Tibial nerve (tissue), 4 donors: ENCODE results near the gene CBL. TPM values are rescaled to one million over a fixed set of nuclear protein-coding genes. Genes with fewer than 3 reads are reported as not detected.

ENCODE experiments used
- DNase-seq, 2 donors: peaks; one replicate each; pipeline ENCODE4 v3.0.0-alpha.2; 2019; ENCODE audit warnings: low spot score in 2 of 2
- H3K27ac ChIP-seq, 4 donors: fragments of 200-600 bp; sonication (generic) in 3 of 4; one replicate each; pipeline ENCODE4 v1.5.1; 2017 to 2019; ENCODE audit warnings: mild to moderate bottlenecking in 1 of 4
- H3K27me3 ChIP-seq, 2 donors: fragments of 200-600 bp; sonication (generic) in 1 of 2; one replicate each; pipeline versions ENCODE4 v1.5.1 to v1.6.0; 2017 to 2019
- H3K36me3 ChIP-seq, 3 donors: fragments of 200-600 bp; sonication (generic); one replicate each; pipeline ENCODE4 v1.5.1; 2018 to 2019
- H3K4me1 ChIP-seq, 4 donors: fragments of 200-600 bp; sonication (generic) in 3 of 4; one replicate each; pipeline ENCODE4 v1.5.1; 2017 to 2019
- H3K4me3 ChIP-seq, 4 donors: fragments of 200-600 bp; sonication (generic) in 3 of 4; one replicate each; pipeline ENCODE4 v1.5.1; 2017 to 2019; ENCODE audit warnings: mild to moderate bottlenecking in 1 of 4, moderate library complexity in 1 of 4
- H3K9me3 ChIP-seq, 4 donors: fragments of 200-600 bp; sonication (generic) in 3 of 4; one replicate each; pipeline ENCODE4 v1.5.1; 2017 to 2019
- CTCF ChIP-seq, 5 experiments: fragments of 200-600 bp in 3 of 5; fragments of 450-650 bp in 2 of 5; sonication (generic) in 3 of 5; IDR thresholded peaks; one replicate each; pipeline ENCODE4 v1.5.1; 2016 to 2019; ENCODE audit warnings: antibody characterized with exemption in 5 of 5, mild to moderate bottlenecking in 3 of 5, moderate library complexity in 2 of 5
- EP300 ChIP-seq, 2 donors: sonication (generic); formaldehyde crosslinking; IDR thresholded peaks; one replicate each; pipeline ENCODE4 v1.6.1; 2017; ENCODE audit warnings: antibody characterized with exemption in 2 of 2, mild to moderate bottlenecking in 1 of 2
- POLR2A ChIP-seq, 2 donors: fragments of 450-650 bp; IDR thresholded peaks; one replicate each; pipeline ENCODE4 v1.6.1; 2017; ENCODE audit warnings: antibody characterized with exemption in 2 of 2, mild to moderate bottlenecking in 2 of 2, moderate library complexity in 2 of 2
- WGBS, 2 donors: methylation state at CpG; one replicate each; pipeline ENCODE4 v1.1.5; 2018; 5-methylcytosine and 5-hydroxymethylcytosine counted together
- total RNA-seq, 4 donors: library from RNA; depleted of rRNA; stranded (reverse); fragments of >200 nt; gene quantifications; one replicate each; pipeline ENCODE4 v1.1.0, GENCODE V29; 2016

CBL gene
- total RNA-seq, 4 donors from 2014 or later: 14.2 to 19.2 (median 16.0) TPM

GRCh38 chr11:119204066-119204465 lies 2.1 kb upstream of the CBL start:
- H3K4me3 ChIP-seq: no peak overlapping the region

GRCh38 chr11:119205080-119205479 lies 1.1 kb upstream of the CBL start:
- peak overlapping the region; percentile 91 to 98 (median 96) for H3K4me3 ChIP-seq
- TF ChIP-seq EP300 (IDR thresholded peaks at IDR 0.05) (no peak), POLR2A (IDR thresholded peaks at IDR 0.05) (no peak), CTCF (IDR thresholded peaks at IDR 0.05) (no peak)
- H3K27me3 ChIP-seq: no peaks in the 10 kb centered on the region
- no peak for DNase-seq
- no peaks in the 10 kb centered on the region for H3K36me3 ChIP-seq
- WGBS, 2 donors: 48% methylated on average over 10 of the region's 10 CpGs
- no peaks in the 10 kb centered on the region for H3K9me3 ChIP-seq
- H3K4me1 ChIP-seq: peaks cover 0 to 38% (median 11%) of the 10 kb centered on the region in 4 donors
- peak overlapping the region in 3 of 4 donors; percentile 93 to 98 (median 97) for H3K27ac ChIP-seq

More at GRCh38 chr11:119204066-119204465, 2.1 kb upstream of the CBL start:
- DNase-seq: no peak
- WGBS, 2 donors: 92 to 95% methylated on average over 9 of the region's 9 CpGs
- no peaks in the 10 kb centered on the region for H3K27me3 ChIP-seq
- peaks cover 0 to 28% (median 11%) of the 10 kb centered on the region in 4 donors for H3K4me1 ChIP-seq
- no peaks in the 10 kb centered on the region for H3K36me3 ChIP-seq
- no peaks in the 10 kb centered on the region for H3K9me3 ChIP-seq
- TF ChIP-seq CTCF (IDR thresholded peaks at IDR 0.05) (no peak), EP300 (IDR thresholded peaks at IDR 0.05) (no peak), POLR2A (IDR thresholded peaks at IDR 0.05) (no peak)
- no peak overlapping the region for H3K27ac ChIP-seq

- TF ChIP-seq EP300 (IDR thresholded peaks at IDR 0.05) (no peak), POLR2A (IDR thresholded peaks at IDR 0.05) (no peak), CTCF (IDR thresholded peaks at IDR 0.05) (no peak)
- H3K27ac ChIP-seq: peak overlapping the region; percentile 89 to 98 (median 95)
Observed at GRCh38 chr11:119206511-119207414, 624 bp downstream of the CBL start.

GRCh38 chr11:119207415-119207960 lies 1.3 kb downstream of the CBL start:
- no peaks in the 10 kb centered on the region for H3K36me3 ChIP-seq
- DNase-seq: no peak
- H3K27me3 ChIP-seq: no peaks in the 10 kb centered on the region
- WGBS, 2 donors: 15 to 19% methylated on average over 11 of the region's 11 CpGs
- peak overlapping the region; percentile 91 to 98 (median 96) for H3K4me3 ChIP-seq
- TF ChIP-seq CTCF (IDR thresholded peaks at IDR 0.05) (no peak), EP300 (IDR thresholded peaks at IDR 0.05) (no peak), POLR2A (IDR thresholded peaks at IDR 0.05) (no peak)
- H3K9me3 ChIP-seq: no peaks in the 10 kb centered on the region
- peak overlapping the region in 3 of 4 donors; percentile 93 to 98 (median 97) for H3K27ac ChIP-seq
- H3K4me1 ChIP-seq: peaks cover 0 to 40% (median 11%) of the 10 kb centered on the region in 4 donors

More at GRCh38 chr11:119206511-119207414, 624 bp downstream of the CBL start:
- Histone ChIP-seq H3K36me3 (no peaks in the 10 kb centered on the region), H3K4me3 (peak overlapping the region; percentile 91 to 98 (median 96)), H3K4me1 (peaks cover 0 to 40% (median 11%) of the 10 kb centered on the region in 4 donors), H3K9me3 (no peaks in the 10 kb centered on the region), H3K27me3 (no peaks in the 10 kb centered on the region)
- 1 to 2% methylated on average over 41 of the region's 41 CpGs for WGBS, 2 donors
- peak in 1 of 2 donors; percentile 9 for DNase-seq

- TF ChIP-seq POLR2A (IDR thresholded peaks at IDR 0.05) (no peak), EP300 (IDR thresholded peaks at IDR 0.05) (no peak), CTCF (IDR thresholded peaks at IDR 0.05) (no peak)
- Histone ChIP-seq H3K36me3 (no peaks in the 10 kb centered on the region), H3K27ac (no peak overlapping the region), H3K27me3 (no peaks in the 10 kb centered on the region), H3K4me1 (peaks cover 0 to 44% (median 11%) of the 10 kb centered on the region in 4 donors), H3K4me3 (no peak overlapping the region), H3K9me3 (no peaks in the 10 kb centered on the region)
- 68 to 69% methylated on average over 7 of the region's 7 CpGs for WGBS, 2 donors
- no peak for DNase-seq
Observed at GRCh38 chr11:119209186-119209585, 3.0 kb downstream of the CBL start.
